Measurements from ENCODE around the gene NOD2. TPM values are rescaled to one million over a fixed set of nuclear protein-coding genes. Genes with fewer than 3 reads are reported as not detected.

Gene NOD2
- 10 to 100 TPM in 1 of 2 experiments, 1 to 10 TPM in 1; 6.5 to 10.7 TPM for total RNA-seq

GRCh38 chr16:50692999-50693781 lies at the start of gene NOD2:
Gene NOD2 (plus strand): TSS chr16:50693606. CDS start chr16:50699496, 5,890 bp downstream.
- peaks cover 5% of the 10 kb centered on the region for H3K36me3 Mint-ChIP-seq
- H3K27me3 Mint-ChIP-seq: no peaks in the 10 kb centered on the region
- H3K4me1 Mint-ChIP-seq: peaks cover 56% of the 10 kb centered on the region
- peak; percentile 62 for ATAC-seq
- no peak for DNase-seq
- H3K4me3 Mint-ChIP-seq: peak within 1 kb of the TSS; percentile 77
- CTCF ChIA-PET: interaction anchor here (0.8 to 5.2 kb wide), 3 partner anchors 8 to 53 kb away, joined by 4 to 31 read pairs (median 10); no protein-coding TSS in a partner anchor
- H3K27ac Mint-ChIP-seq: peak within 1 kb of the TSS; percentile 59
- no peaks in the 10 kb centered on the region for H3K9me3 Mint-ChIP-seq (ENCODE audit: low read depth)

- H3K9me3 Mint-ChIP-seq (ENCODE audit: low read depth): no peaks in the 10 kb centered on the region
- H3K4me1 Mint-ChIP-seq: no peaks in the 10 kb centered on the region
- H3K4me3 Mint-ChIP-seq: no peak overlapping the region
- no peaks in the 10 kb centered on the region for H3K36me3 Mint-ChIP-seq
- ATAC-seq: no peak
- H3K27ac Mint-ChIP-seq: no peak overlapping the region
- no peaks in the 10 kb centered on the region for H3K27me3 Mint-ChIP-seq
- DNase-seq: no peak
- CTCF ChIA-PET: interaction anchor here (0.9 to 1.1 kb wide), 3 partner anchors 17 to 39 kb away, joined by 3 to 6 read pairs (median 3); no protein-coding TSS in a partner anchor
Measured at GRCh38 chr16:50644245-50644644, 49.2 kb upstream of the NOD2 start.

GRCh38 chr16:50644729-50645128 lies 48.7 kb upstream of the NOD2 start:
- ATAC-seq: peak; percentile 47
- Mint-ChIP-seq H3K36me3 (no peaks in the 10 kb centered on the region), H3K27ac (no peak overlapping the region), H3K4me3 (no peak overlapping the region), H3K4me1 (no peaks in the 10 kb centered on the region), H3K27me3 (no peaks in the 10 kb centered on the region), H3K9me3 (ENCODE audit: low read depth) (no peaks in the 10 kb centered on the region)
- CTCF ChIA-PET: interaction anchor here (0.9 to 1.1 kb wide), 3 partner anchors 18 to 38 kb away, joined by 3 to 6 read pairs (median 3); no protein-coding TSS in a partner anchor
- DNase-seq: peak; percentile 56

GRCh38 chr16:50645563-50646220 lies 47.7 kb upstream of the NOD2 start:
- Mint-ChIP-seq H3K27me3 (no peaks in the 10 kb centered on the region), H3K4me3 (no peak overlapping the region), H3K4me1 (no peaks in the 10 kb centered on the region), H3K27ac (no peak overlapping the region), H3K36me3 (no peaks in the 10 kb centered on the region), H3K9me3 (ENCODE audit: low read depth) (no peaks in the 10 kb centered on the region)
- DNase-seq: no peak
- ATAC-seq: no peak
- CTCF ChIA-PET: interaction anchor here (0.7 to 1.1 kb wide), 2 partner anchors 18 to 19 kb away, joined by 4 to 6 read pairs; no protein-coding TSS in a partner anchor

- H3K27ac Mint-ChIP-seq: no peak overlapping the region
- no peak for ATAC-seq
- H3K4me3 Mint-ChIP-seq: no peak overlapping the region
- CTCF ChIA-PET: interaction anchor here (0.7 to 1.0 kb wide), 2 partner anchors 17 to 19 kb away, joined by 3 to 4 read pairs; no protein-coding TSS in a partner anchor
- H3K4me1 Mint-ChIP-seq: no peaks in the 10 kb centered on the region
- no peaks in the 10 kb centered on the region for H3K36me3 Mint-ChIP-seq
- no peak for DNase-seq
- H3K27me3 Mint-ChIP-seq: no peaks in the 10 kb centered on the region
- H3K9me3 Mint-ChIP-seq (ENCODE audit: low read depth): no peaks in the 10 kb centered on the region
Measured at GRCh38 chr16:50646345-50646744, 47.1 kb upstream of the NOD2 start.

GRCh38 chr16:50651835-50652438 lies 41.5 kb upstream of the NOD2 start:
- CTCF ChIA-PET: interaction anchor here (0.6 to 4.3 kb wide), 2 partner anchors 14 to 142 kb away, joined by 3 to 28 read pairs; no protein-coding TSS in a partner anchor
- DNase-seq: no peak
- H3K27ac Mint-ChIP-seq: no peak overlapping the region

GRCh38 chr16:50652836-50653425 lies 40.5 kb upstream of the NOD2 start:
- no peak for DNase-seq
- H3K4me1 Mint-ChIP-seq: no peaks in the 10 kb centered on the region
- CTCF ChIA-PET: interaction anchor here (4.3 kb wide), 1 partner anchor 13 kb away, joined by 28 read pairs; no protein-coding TSS in a partner anchor
- H3K4me3 Mint-ChIP-seq: no peak overlapping the region
- no peak for ATAC-seq
- no peak overlapping the region for H3K27ac Mint-ChIP-seq
- H3K27me3 Mint-ChIP-seq: no peaks in the 10 kb centered on the region
- H3K36me3 Mint-ChIP-seq: no peaks in the 10 kb centered on the region
- peaks cover 5% of the 10 kb centered on the region for H3K9me3 Mint-ChIP-seq (ENCODE audit: low read depth)

More at GRCh38 chr16:50651835-50652438, 41.5 kb upstream of the NOD2 start:
- no peak overlapping the region for H3K4me3 Mint-ChIP-seq
- no peaks in the 10 kb centered on the region for H3K27me3 Mint-ChIP-seq
- H3K36me3 Mint-ChIP-seq: no peaks in the 10 kb centered on the region
- H3K9me3 Mint-ChIP-seq (ENCODE audit: low read depth): peaks cover 5% of the 10 kb centered on the region
- H3K4me1 Mint-ChIP-seq: no peaks in the 10 kb centered on the region
- no peak for ATAC-seq

GRCh38 chr16:50653633-50654519 lies 39.5 kb upstream of the NOD2 start:
- Mint-ChIP-seq H3K27ac (no peak overlapping the region), H3K4me3 (no peak overlapping the region), H3K4me1 (no peaks in the 10 kb centered on the region), H3K27me3 (no peaks in the 10 kb centered on the region), H3K9me3 (ENCODE audit: low read depth) (peaks cover 5% of the 10 kb centered on the region), H3K36me3 (no peaks in the 10 kb centered on the region)
- CTCF ChIA-PET: interaction anchor here (4.3 kb wide), 1 partner anchor 12 kb away, joined by 28 read pairs; no protein-coding TSS in a partner anchor
- ATAC-seq: no peak
- DNase-seq: no peak

GRCh38 chr16:50655558-50656055 lies 37.8 kb upstream of the NOD2 start:
- no peaks in the 10 kb centered on the region for H3K27me3 Mint-ChIP-seq
- no peak for ATAC-seq
- peaks cover 2% of the 10 kb centered on the region for H3K4me1 Mint-ChIP-seq
- H3K36me3 Mint-ChIP-seq: no peaks in the 10 kb centered on the region
- no peak for DNase-seq
- H3K4me3 Mint-ChIP-seq: no peak overlapping the region
- peaks cover 5% of the 10 kb centered on the region for H3K9me3 Mint-ChIP-seq (ENCODE audit: low read depth)
- CTCF ChIA-PET: interaction anchor here (3.2 kb wide), 1 partner anchor 10 kb away, joined by 12 read pairs; no protein-coding TSS in a partner anchor
- H3K27ac Mint-ChIP-seq: no peak overlapping the region

- Mint-ChIP-seq H3K27me3 (no peaks in the 10 kb centered on the region), H3K4me1 (peaks cover 2% of the 10 kb centered on the region), H3K9me3 (ENCODE audit: low read depth) (no peaks in the 10 kb centered on the region), H3K27ac (no peak overlapping the region), H3K4me3 (no peak overlapping the region), H3K36me3 (no peaks in the 10 kb centered on the region)
- CTCF ChIA-PET: interaction anchor here (1.3 to 3.2 kb wide), 2 partner anchors 9 to 149 kb away, joined by 5 to 12 read pairs; no protein-coding TSS in a partner anchor
- no peak for ATAC-seq
- no peak for DNase-seq
Measured at GRCh38 chr16:50657241-50657640, 36.2 kb upstream of the NOD2 start.

- Mint-ChIP-seq H3K27me3 (no peaks in the 10 kb centered on the region), H3K36me3 (peaks cover 9% of the 10 kb centered on the region), H3K4me3 (no peak overlapping the region), H3K9me3 (ENCODE audit: low read depth) (no peaks in the 10 kb centered on the region), H3K4me1 (peaks cover 6% of the 10 kb centered on the region), H3K27ac (no peak overlapping the region)
- ATAC-seq (no peak), DNase-seq (no peak)
- CTCF ChIA-PET: interaction anchor here (1.4 kb wide), 1 partner anchor 635 kb away, joined by 3 read pairs; the partner anchor contains the start of gene CNEP1R1
Measured at GRCh38 chr16:50659806-50660205, 33.6 kb upstream of the NOD2 start.

Data from activated CD8-positive, alpha-beta memory T cell treated with anti-CD3 and anti-CD28 coated beads, Interleukin-2, amount 10 ng/mL, durations not matched to agents 7 days and 5 days (primary cell).